Putamen (tissue), 1 donor: ENCODE data around the gene EPOP.

ENCODE experiments used
- DNase-seq: peaks from one replicate; pipeline ENCODE4 v3.0.0-alpha.2; 2016; ENCODE audit warnings: low spot score

Gene EPOP

DNA sequence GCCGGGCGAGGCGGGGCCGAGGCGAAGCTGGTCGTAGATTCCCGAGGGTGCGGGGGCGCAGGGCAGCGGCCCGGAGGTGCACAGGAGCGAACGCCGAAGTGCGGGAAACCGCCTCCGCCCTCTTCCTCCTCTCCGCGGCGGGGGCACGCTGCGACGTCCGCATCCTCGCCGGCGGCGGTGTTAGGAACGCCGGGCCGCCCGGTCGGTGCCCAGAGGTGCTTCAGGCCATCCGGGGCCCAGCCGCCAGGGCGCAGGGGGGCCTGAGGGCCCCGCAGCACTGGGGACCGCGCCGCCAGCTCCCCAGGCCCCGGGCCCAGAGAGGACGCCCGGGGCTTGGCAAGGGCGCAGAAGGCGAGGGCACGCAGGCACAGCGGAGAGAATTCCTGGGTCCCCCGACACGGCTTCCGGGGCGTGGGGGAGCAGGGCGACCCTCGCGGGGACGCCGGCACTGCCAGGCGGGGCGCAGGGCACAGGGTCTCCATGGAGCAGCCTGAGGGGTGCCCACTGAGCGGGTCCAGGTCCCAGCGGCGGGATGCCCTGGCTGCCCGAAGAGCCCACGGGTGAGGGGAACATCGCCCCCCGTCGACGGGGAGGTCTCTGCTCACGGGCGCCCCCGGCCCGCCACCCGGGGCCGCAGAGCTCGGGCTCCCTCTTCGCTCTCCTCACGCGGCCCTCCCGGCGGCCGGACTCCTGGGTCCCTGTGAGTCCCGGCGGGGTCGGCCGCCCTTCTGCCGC lies 576 bp downstream of the EPOP start:
- DNase-seq: no peak

GRCh38 chr17:38673707-38674013 lies 1.1 kb downstream of the EPOP start:
- no peak for DNase-seq

GRCh38 chr17:38672788-38673706 lies 1.7 kb downstream of the EPOP start:
- no peak for DNase-seq

DNA sequence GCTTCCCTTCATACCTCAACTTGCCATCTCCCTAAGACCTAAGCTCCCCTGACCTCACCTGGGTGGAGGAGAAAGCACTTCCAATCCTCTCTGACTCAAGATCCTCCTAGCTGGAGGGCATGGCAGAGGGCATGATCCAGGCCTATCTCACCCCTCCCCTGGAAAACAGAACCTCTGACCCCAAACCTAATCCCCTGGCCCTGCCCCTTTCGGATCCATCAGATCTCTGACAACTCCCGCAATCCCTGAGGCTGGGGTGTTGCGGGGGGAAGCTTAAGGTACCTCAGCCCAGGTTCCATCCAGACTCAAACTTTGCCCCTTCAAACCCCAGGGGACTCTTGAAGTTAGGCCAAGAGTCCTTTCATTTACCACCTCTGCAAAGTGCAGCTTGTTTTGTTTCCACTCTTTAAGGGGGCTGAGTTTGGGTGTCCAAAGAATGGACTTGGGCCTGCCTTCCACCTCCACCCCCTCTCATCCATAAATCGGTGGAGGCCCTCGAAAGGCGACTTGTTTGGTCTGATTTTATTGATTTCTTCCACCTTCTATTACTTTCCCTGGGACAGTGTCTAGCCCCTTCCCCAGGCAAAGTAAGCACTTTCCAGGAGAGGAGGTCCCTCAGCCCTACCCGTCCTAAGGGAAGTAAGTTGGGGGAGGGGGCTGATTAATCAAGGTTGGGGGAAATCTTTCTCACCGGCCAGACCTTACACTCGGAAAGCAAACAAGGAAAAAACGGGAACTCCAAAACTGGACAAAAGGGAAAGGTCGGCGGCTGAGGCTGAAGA lies 2.6 kb downstream of the EPOP start:
- DNase-seq: no peak

- no peak for DNase-seq
Measured at GRCh38 chr17:38669520-38669919, 5.2 kb downstream of the EPOP start.

DNA sequence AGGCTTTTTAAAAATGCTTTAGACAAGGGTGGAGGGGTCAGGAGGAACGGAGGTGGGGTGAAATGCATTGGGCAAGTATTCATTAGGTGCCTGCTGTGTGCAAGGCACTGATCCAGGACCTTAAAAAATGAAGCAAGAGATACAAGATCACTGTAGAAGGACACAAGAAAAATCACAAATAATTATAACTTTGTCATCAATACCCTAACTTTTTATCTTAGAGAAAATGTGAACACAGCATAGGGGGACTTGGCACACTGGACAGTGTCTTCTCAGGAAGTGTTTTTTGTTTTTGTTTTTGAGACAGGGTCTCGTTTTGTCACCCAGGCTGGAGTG lies 7.0 kb downstream of the EPOP start:
- no peak for DNase-seq

GRCh38 chr17:38667099-38667786 lies 7.5 kb downstream of the EPOP start:
- DNase-seq: peak; percentile 57

DNA sequence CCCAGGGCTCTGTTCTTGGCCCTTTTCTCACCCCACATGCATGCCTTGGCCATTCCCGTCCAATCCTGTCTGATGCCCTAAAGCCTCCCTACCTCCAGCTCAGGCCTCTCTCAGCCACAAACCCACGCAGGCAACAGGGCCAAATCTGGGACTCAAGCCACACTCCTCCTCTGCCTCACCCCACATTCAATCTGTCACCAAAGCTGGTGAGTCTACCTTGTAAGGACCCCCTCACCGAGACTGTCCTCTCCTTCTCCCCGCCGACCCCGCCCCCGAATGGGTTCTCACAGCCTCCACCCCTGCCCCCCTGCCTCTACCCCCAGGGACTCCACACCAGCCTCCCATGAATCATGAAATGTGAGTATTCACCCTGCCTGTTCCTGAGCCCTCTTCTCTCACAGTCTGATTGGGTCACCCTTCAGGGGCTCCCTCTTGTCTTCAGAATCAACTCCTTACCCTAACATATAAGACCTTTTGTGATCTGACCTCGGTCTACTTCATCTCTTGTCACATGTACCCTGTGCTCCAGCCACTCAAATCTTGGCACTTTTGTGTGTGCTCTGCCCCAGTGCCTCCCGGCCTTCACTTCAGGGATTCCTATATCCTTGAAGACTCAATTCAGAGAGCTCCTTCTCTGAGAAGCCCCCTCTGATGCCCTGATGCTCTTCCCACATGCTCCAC lies 10.7 kb downstream of the EPOP start:
- no peak for DNase-seq

DNA sequence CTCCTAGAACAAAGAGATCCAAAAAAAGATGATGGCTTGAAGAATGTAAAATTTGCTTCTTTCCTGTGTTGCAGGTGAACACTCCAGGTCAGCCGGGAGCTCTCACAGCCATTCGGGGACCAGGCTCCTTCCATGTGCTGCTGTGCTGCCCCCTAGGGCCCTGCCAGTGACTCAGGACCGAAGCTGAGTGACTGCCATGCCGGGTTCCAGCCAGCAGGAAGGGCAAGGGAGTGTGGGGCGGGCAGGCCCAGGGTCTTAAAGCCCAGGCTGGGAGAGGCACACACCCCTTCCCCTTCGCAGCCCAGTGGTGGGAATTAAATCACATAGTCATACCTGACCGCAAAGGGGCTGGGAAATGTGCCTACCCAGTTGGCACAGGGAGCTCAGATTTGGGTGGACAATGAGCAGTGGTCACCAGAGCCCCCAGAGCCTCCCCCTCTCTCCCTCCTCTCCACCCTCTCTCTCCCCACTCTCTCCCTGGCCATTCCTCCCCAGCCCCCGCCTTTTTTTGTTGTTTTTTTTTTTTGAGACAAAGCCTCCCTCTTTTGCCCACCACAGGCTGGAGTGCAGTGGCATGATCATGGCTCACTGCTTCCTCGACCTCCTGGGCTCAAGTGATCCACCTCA lies 11.5 kb downstream of the EPOP start:
- peak; percentile 53 for DNase-seq

GRCh38 chr17:38660097-38661025 lies 14.4 kb downstream of the EPOP start:
- DNase-seq: no peak

DNA sequence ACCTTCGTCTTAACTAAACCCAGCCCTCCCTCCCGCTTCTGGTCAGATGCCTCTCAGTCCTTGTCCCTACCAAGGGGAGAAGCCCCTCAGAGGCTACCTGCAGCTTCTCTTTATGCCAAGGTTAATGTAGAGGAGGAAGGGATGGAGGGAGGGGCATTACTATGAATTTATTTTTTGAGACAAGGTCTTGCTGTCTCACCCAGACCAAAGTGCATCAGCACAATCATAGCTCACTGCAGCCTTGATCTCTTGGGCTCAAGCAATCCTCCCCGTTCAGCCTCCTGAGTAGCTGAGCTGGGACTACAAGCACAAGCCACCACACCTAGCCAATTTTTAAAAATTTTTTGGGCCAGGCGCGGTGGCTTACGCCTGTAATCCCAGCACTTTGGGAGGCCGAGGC lies 15.3 kb downstream of the EPOP start:
- DNase-seq: no peak

GRCh38 chr17:38658741-38659345 lies 15.9 kb downstream of the EPOP start:
- DNase-seq: no peak

GRCh38 chr17:38657824-38658740 lies 16.7 kb downstream of the EPOP start:
- DNase-seq: no peak

DNA sequence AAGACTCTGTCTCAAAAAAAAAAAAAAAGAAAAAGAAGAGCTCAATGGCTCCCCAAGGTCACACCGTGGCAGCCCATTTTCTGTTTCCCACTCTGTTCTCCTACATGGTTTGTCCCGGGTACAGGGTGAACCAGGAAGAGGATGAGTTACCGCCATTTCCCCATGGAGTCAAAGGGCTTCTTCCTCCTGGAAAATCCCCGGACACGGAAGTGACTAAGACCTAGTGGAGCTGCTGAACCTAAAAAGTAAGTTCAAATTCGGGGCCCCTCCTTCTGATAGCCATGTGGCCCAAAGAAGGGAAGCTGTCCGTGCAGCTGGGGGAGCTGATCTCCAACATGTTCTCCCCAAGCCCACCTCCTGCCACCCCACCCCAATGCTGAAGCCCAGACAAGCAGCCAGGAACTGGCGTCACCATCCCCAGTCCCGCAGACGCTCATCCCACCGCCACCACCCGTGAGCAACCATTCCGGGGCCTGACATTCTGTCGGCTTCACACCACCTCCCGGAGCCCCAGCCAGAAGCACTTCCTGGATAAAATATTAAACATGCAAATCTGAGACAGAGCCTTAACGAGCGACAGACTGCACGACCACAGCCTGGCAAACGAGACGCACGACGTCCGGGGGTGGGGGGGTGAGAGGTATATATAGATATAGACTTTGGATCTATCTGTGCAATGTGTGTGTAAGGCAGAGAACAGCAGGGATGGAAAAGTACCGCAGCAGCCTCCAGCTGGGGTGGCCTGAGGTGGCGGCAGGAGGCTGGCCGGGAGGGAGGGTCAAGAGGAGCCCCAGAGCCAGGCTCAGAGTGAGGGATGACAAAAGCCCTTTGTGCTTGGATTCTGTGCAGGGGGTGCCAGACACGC lies 17.6 kb downstream of the EPOP start:
- DNase-seq: peak; percentile 89

- no peak for DNase-seq
Measured at GRCh38 chr17:38654411-38655398, 20.1 kb downstream of the EPOP start.

DNA sequence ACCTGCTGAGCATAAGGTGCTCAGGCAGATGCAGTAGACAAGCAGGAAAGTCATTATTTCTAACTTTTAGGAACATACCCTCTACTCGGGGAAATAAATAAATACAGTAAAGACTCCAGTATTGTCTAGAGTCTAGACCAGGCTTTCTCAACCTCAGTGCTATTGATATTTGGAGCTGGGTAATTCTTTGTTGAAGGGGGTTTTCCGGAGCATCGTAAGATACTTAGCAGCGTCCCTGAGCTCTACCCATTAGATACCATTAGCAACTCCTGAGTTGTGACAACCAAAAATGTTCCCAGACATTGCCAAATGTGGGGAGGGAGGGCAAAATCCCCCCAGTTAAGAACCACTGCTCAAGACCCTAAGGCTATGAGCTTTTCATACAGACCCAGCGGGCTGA lies 21.1 kb downstream of the EPOP start:
- DNase-seq: no peak
